Kasumi-1 (cell line): ENCODE measurements around the gene RPLP2.

Source experiments
- DNase-seq, 2 experiments: peaks; one replicate each; lab custom pipeline; 2025; lab: John Stamatoyannopoulos, UW

Gene RPLP2

DNA sequence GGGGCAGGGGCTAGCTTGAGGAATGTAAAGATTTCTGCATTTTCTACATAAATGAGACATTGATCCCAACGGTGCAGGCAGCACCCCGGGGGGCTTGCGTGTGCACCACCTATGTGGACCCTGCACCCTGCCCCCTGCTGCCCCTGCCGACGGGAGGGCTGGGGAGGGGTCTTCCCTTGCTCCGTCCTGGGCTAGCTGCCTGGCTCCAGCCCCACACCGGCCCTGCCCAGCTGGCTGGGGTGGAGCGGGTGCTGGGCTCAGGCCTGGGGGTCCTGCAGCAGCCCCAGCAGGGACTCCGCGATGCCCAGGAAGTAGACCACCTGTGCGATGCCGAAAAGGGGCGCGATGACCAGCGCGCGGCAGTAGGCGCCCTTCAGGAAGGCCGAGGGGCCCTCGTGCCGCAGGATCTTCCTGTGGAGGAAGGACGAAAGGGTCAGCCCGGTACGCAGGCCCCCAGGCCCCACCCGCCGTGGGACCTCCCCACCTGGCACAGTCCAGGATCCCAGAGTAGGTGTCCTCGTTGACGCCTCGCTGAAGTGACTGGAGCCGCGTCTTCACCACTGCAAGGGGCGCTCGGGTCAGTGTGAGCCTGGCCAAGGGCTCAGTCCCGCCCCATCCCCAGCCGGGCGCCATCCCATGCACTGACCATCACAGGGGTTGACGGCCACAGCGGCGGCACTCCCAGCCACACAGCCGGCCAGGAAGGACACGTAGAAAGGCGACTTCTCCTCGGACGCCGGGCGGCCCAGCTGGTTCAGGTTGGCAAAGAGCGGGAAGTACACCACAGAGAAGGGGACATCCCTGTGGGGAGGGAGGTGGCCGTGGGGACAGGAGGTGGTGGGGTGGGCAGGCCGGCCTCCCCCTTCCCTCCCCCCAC is 17.9 kb upstream of the RPLP2 start:
- no peak for DNase-seq

DNA sequence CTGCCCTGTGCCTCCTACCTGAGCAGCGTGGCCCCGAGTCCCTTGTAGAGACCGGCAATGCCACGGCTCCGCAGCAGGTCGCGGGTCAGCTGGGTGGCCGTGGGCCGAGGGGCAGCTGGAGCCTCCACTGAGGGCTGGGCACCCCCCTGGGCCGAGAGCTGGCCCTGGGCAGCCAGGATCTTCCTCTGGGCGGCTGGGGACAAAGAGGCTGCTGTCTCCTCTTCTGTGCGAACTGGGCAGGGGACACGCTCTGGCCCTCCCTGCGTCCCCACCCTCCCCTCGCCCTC is 17.3 kb upstream of the RPLP2 start:
- no peak for DNase-seq

DNA sequence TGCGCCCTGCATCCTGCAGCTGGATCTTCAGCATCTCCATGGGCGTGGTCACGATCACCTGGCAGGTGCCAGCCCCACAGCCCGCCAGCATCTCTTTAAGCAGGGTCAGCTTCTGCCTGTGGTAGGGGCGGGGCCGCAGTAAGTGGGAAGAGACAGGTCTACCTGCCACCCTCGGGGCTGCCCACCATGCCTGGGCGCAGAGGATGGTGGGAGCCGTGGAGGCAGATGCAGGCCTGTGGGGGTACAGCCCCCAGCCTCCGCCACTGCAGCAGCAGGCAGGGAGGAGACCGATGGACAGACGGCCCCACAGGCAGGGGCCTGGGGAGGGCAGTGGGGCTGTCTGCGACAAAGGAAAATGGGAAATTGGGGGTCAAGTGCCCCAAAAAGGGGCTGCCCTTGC is 16.9 kb upstream of the RPLP2 start:
- no peak for DNase-seq

DNA sequence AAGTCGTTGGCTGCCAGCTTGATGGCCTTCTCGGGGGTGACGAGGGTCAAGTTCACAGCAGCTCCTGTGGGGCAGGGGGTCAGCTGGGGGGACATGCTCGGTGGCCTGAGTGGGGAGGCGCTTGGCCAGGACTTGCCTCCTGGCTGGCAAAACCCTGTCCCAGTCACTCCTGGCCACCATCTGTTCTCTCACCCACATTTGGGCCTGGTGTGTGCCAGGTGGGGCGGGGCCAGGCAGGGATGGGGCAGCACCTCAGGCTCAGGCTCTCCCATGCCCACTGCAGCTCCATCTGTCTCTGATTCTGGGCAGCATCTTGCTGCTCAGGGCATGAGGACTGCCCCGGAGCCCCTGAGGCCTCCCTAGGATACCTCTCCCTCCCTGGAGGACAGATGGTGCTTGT is 16.2 kb upstream of the RPLP2 start:
- DNase-seq, result no peak

DNA sequence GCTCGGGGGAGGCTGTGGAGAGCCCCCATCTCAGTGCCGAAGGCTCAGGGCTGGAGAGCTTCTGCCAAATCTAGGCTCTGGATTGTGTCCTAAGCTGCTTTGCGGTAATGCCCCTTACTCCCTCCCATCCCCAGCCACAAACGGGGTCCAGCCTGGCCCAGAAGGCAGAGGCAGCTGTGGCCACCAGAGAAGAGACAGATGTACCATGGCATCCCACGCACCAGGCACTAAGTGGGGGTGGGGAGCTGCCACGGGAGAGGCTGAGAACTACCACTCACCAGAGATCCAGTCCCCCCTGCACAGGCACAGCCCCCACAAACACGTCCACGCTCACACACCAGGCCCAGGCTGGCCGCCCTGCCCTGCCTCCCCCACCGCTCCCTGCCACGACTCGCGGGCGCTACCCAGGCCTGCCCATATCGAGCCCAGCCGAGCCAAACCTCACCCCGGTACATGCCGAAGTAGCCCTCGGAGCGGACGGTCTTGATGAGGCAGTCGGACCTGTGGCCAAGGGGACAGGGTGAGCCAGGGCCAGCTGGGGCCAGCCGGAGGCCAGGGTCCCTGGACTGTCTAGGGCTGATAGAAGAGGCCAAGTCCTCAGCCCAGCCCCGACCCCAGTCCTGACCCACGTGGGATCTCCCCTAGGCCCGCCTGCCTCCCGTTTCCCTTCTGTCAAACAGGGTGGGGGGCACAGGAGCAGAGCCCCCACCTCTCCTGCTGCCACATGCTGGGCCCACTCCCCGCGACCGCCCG is 15.6 kb upstream of the RPLP2 start:
- no peak for DNase-seq

DNA sequence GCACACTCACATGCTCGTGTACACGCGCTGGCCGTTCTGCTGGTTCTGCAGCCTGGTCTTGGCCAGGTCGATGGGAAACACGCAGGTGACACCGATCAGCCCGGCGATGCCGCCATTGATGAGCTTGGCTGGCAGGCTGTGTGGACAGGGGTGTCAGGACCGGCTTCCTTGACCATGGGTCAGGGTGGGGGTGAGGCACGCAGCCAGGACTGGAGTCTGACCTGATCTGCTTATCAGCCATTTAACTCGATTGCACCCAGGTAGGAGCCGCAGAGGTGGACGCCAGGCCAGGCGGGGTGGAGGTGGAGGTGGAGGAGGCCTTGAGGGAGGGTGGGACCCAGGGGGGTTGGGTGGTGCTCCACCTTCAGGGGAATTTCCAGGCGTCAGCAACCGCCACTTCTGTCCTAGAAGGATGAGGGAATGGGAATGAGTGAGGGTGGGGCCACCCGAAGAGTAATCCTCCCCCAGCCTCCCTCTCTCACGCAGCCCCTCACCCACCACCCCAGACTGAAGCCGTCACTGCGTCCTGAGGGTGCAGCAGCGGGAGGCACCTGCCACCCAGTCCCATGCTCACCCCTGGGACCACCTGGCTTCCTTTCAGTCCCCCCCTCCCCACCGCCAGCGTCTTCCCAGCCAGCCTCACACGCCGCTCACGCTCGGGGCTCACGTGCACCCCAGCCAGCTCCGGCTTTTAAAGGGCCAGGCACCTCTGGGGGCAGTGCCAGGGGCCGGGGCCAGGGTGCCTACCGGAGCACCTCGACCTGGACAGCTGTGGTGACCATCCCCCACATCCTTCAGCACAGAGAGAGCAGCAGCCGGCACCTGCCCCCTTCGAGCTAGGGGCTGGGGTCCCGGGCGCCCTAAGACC is 14.8 kb upstream of the RPLP2 start:
- DNase-seq, result no peak

DNA sequence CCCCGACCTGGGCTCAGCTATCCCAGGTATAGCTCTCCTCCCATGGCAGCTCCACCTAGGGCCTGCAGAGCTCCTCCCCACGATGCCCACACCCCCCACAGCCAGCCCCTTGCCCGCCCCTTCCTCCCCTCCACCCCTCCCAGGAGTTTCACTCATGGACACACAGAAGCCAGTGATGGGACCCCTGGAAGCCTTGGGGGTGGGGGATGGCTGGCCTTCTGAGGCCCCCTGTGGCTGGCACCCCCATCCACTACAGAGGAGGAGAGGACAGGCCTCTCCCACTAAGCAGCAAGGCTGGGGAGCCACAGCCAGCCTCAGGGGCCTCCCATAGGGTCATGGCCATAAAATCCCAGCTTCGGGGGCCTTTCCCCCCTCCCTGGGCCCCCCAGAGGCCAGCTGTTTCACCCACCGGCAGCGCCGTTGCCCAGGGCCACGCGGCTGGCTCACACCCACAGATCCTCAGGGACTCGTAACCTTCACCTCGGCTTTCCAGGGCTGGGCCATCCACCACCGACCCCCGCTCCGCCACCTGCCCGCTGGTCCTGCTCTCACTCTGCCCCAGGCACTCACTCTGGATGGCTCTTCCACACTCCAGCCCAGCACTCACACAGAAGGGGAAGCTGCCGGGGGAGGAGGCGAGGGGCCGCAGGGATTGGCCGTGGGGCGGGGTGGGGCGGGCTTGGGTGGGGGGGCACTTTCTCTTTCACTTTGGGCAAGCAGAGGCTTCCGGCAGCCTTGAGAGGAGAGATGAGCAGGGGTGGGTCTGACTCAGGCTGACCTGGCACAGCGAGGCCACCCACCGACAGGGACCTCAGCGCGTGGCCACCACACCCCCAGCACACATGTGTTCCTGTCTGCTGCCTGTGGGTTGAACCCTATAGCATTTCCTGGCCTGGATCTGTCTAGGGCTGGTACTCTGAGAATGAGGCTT is 13.9 kb upstream of the RPLP2 start:
- DNase-seq, result peak; percentile 95 to 97

DNA sequence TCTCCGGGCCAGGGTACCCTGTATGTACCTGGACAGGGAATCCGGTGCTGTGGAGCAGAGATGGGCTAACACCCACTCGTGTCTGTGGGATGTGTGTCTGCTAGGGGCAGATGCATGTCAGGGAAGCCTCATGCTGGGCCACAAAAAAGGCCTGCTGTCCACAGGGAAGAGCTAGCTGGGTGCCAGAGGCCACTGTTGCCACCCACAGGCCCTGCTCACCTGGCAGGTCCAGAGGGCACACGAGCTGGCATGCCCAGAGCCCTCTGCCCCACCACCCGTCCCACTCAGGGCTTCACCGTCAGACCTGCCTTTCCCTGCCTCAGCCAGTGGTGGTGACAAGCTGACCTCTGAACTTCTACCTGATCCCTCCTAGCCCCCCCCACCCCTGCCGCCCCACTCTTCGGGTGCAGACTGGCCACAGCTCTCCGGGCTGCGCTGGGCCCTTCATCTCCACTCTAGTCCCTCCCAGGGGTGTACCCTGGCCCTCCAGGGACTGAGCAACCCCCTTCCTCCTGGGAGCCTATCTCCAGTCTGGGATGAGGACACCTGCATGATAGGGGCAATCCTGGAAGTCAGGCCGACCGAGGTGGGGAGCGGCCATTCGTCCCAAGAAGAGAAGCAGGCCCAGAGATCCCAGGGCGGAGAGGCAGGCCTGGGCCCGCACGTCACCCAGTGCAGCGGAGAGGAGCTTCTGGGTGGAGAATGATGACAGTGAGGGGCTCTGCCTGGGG is 13.0 kb upstream of the RPLP2 start:
- no peak for DNase-seq

DNA sequence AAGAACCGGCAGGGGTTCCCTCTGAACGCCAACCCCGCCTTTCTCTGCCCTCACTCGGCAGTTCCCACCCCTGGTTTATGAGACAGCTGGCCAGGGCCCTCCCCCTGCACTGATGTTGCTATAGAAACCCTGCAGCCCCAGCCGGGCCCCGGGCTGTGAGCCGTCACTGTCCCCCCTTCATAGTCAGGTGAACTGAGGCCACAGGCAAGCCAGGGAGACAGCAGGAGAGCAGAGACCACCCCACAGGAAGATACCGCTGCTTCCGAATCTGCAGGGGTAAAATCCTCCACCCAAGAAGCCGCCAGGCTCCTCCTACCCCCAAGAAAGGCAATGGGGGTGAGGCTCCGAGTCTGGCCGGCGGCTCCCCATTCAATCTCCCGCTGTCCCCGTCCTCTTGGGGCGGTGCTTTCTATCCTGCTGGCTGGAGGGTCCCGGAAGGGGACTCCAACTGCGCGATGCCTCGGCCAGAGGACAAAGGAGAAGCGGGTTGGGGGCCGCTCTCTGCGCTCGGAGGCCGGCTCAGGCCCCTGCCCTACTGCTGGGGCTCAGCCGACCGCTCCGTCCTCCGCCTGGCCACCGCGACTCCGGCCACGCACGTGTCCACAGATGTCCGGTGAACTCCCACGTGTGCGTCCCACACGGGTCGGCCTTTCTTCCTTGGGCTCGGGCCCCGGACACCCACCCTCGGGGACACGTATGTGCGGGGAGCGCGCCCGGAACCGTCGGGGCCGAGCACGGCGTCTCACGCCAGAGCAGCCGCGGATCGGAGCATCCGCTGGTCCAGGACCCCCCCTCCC is 12.3 kb upstream of the RPLP2 start:
- peak; percentile 93 to 96 for DNase-seq

DNA sequence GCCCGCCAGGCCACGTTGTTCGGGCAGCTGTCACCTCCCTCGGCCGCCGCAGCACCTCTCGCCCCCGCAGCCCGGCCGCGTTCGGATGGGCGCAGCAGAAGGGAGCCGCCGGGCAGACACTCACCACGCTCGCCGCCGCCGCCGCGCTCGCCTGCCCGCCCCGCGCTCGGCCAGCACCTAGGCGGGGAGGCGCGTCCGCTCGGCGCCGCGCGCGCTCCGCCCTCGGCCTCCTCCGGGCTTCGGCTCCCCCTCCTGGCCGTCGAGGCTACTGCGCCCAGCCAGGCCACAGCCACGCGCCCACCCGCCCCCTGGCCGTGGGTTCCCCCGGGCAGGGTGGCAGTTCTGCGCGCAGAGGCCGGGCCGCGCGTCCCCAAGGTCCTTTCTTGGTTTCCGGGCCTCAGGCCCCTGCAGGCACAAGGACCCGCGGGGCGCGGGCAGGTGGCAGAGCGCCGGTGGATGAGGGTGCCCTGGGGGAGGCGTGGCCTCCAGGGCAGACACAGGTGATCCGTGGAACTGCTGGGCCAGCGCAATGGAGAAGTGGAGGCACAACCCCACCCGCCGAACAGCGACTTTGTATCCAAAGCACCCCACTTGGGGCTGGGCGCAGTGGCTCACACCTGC is 11.6 kb upstream of the RPLP2 start, which contains the start of gene SLC25A22:
SLC25A22 (minus strand) TSS at position 189 of the 621 bp plus-strand sequence. CDS start 3,275 bp downstream, outside the sequence.
- DNase-seq, result peak; percentile 69 to 80

DNA sequence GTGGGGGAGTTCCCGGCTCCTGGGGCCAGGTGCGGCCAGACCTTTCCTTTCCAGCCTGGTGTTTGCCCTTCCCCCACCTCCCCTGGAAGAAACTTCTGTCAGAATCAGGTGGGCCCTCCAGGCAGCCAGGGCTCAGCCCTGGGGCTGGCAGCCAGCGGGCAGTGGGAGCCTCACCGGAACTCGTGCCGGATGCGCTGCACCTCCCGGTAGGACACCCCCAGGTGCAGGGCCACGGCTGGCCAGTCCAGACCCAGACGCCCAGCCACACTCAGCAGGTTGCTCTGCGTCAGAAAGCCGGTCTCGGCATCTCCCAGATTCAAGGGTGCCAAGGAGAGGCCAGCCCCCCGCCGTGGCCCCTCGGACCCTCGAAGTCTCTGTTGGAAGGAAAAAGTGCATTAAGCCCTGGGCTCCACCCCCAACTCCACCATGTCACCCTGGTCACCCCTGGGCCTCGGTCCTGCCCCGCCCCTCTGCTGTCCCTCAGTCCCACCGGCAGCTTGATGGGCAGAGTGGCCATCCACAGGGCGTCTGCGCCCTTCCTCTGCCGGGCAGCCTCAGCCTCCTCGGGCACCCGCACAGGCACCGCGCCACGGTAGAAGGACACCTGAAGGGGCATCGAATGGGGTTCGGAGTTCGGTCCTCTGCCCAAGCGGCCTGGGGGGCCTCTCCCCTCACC is 10.0 kb upstream of the RPLP2 start:
- DNase-seq, result no peak

DNA sequence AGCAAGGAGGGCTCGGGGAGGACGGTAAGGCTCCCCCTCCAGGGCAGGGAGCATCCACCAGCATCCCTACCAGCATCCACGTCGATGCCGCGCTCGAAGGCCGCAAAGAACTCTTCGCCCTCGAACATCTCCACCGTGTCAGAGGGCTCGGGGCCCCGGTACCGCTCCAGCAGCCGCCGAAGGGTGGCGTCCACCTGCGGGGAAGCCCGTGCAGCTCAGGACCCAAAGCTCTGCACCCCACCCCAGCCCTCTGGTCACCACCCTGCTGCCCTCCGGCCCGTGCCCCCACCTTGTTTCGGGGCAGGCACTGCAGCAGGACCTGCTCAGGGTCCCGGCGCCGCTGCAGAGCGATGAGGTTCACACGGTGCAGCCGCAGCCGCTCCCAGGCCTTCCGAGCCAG is 9.3 kb upstream of the RPLP2 start:
- no peak for DNase-seq

DNA sequence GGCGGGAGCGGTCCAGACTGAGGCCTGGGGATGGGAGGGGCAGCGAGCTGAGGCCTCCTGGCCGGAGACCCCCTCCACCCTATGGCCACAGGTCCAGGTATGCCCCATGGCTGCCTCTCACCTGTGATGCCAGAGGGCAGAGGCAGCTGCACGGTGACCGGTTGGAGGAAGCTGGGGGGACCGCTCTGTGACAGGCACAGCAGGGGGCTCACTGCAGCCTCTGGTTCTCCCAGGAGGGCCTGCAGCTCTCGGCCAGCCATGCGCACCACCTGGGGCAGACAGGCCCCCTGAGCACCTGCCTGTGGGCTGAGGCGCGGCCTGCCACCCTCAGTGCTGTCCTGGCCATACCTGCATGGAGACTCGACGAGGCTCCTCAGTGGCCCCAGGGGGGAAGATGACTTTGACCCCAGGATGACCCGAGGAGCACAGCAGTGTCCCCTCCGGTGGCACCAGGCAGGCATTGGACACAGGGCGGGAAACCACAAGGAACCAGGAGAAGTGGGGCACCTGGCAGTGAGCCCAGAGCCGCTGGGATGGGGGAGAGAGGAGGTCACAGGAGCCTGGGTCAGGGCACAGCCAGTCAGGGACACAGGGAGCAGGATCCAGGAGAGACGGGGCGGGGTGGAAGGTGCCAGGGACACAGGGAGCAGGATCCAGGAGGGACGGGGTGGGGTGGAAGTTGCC is 8.5 kb upstream of the RPLP2 start:
- DNase-seq, result no peak

DNA sequence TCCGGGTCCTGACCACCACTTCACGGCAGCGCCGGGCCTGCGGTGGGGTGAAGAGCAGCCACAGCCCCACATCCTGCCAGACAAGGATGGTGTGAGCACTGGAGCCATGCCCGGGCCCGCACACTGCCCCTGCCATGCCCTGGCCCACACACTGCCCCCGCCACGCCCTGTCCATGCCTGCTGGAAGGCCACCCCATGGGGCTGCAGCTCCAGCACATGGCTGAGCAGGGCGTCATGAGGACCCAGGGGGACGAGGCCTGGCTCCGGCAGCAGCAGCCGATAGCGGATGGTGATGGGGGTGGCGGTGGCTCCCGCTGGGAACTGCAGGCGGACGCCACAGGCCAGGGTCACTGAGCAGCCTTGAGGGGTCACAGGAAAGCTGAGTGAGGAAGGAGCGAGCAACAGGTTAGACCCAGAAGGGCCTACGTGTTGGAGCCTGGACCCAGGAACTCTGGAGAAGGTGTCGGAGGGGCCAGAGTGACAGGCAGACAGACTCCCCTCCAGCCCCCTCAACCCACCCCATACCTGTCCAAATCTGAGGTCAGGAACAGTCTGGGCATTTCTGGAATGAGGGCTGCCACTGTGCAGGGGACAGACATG is 7.6 kb upstream of the RPLP2 start:
- no peak for DNase-seq

DNA sequence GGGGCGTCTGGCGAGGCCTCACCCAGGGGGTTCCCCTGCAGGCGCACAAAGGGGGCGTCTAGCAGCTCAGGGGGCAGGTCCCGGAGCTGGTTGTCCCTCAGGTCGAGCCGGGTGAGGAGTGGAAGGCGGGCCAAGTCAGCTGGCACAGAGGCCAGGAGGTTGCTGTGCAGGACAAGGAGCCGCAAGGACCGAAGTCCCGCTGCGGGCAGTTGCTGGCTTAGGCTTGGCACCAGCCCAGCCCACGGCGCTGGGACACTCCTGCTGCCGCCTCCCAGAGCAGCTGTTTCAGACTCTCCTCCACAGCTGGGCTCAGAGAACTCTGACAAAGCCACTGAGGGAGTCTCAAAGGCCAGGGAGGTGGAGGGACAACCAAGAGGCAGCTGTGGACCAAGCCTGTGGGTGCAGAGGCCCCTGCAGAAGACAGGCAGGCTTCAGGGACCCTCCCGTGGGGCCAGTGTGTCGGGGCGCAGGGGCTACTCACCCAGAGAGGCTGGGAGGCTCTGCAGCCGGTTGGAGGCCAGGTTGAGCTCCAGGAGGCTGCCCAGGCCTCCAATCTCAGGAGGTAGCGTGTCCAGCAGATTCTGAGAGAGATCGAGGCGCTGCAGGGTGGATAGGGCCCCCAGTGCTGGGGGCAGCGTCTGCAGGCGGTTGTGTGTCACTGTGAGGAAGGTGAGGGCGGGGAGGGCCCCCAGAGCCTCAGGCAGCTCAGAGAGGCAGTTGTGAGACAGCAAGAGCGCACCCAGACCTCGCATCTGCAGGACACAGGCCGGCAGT is 6.9 kb upstream of the RPLP2 start:
- no peak for DNase-seq

DNA sequence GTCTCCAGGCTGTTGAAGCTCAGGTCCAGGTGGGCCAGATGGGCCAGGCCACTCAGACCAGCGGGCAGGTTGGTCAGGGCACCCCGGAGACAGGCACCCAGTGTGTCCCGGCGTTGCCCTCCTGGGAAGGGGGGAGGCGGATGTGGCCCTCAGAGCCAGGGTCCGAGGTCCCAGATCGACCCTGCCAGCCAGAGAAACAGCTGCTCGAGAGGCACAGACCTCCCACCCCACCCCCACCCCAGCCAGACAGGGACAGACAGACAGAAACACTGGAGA is 6.4 kb upstream of the RPLP2 start:
- no peak for DNase-seq
